Measurements from ENCODE around the gene PEX14.

Gene PEX14

GRCh38 chr1:10628685-10629084, 153.9 kb downstream of the PEX14 start:
- in situ Hi-C loops (cut with HindIII; ENCODE audit: low sequenced_read_pairs) = no loop called here

GRCh38 chr1:10629091-10629815, 154.5 kb downstream of the PEX14 start:
- in situ Hi-C loops (cut with HindIII; ENCODE audit: low sequenced_read_pairs) = no loop called here

DNA sequence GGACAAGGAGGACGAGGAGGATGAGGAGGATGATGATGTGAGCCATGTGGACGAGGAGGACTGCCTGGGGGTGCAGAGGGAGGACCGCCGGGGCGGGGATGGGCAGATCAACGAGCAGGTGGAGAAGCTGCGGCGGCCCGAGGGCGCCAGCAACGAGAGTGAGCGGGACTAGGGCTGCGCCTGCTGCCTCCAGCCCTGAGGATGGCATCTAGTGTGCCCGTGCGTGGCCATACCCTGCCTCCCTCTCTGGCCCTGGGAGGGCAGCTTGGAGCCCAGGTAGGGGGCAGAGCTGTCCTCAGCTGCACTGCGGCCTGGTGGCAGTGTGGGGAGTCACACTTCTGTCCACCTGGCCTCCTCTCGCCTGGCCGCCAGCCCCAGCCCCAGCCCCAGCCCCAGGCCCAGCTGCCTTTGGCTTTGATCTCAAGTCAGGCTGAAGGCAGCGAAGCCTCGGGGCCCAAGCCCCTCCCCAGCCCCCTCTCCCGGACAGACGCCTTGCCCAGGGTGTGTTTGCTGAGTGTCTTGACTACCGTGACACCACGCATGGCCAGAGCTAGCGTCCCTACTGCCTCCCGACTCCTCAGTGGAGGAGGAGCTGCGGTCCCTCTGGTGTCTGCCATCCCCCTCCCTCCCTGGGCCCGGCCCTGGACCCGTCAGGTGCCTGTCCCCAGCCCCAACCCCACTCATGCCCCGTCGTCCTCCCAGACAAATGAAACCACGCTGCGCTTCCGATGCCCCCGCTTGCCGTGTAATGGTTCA, 155.2 kb downstream of the PEX14 start:
- in situ Hi-C loops (cut with HindIII; ENCODE audit: low sequenced_read_pairs) = no loop called here

DNA sequence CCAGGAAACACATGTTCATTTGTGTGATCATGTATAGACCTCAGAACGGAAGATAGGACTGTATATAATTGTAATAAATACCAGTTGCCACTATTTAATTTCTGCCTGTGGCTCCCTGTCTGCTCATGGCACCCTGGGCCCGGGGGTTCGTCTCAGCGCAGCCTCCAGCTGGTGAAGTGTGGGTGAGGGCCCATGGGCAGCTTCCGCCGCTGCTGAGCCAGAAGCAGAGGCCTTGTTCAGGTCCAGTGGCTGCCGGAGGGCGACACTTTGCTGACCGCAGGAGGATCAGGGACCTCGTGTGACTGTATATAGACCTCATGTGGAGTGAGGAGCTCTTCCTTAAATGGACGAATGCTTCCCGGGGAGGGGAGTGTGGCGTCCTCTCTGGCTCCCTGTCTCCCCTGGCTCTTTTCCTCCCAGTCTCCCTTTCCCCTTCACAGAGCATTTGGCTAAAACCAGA, 155.9 kb downstream of the PEX14 start:
- in situ Hi-C loops (cut with HindIII; ENCODE audit: low sequenced_read_pairs) = no loop called here

GRCh38 chr1:10631121-10631810, 156.5 kb downstream of the PEX14 start:
- in situ Hi-C loops (cut with HindIII; ENCODE audit: low sequenced_read_pairs) = no loop called here

GRCh38 chr1:10631811-10632593, 157.3 kb downstream of the PEX14 start:
- in situ Hi-C loops (cut with HindIII; ENCODE audit: low sequenced_read_pairs) = no loop called here

GRCh38 chr1:10632691-10633090, 157.9 kb downstream of the PEX14 start:
- in situ Hi-C loops (cut with HindIII; ENCODE audit: low sequenced_read_pairs) = no loop called here

- in situ Hi-C loops (cut with HindIII; ENCODE audit: low sequenced_read_pairs) = no loop called here
Observed at GRCh38 chr1:10633416-10633815, 158.7 kb downstream of the PEX14 start.

GRCh38 chr1:10634075-10634427, 159.3 kb downstream of the PEX14 start:
- in situ Hi-C loops (cut with HindIII; ENCODE audit: low sequenced_read_pairs) = no loop called here

DNA sequence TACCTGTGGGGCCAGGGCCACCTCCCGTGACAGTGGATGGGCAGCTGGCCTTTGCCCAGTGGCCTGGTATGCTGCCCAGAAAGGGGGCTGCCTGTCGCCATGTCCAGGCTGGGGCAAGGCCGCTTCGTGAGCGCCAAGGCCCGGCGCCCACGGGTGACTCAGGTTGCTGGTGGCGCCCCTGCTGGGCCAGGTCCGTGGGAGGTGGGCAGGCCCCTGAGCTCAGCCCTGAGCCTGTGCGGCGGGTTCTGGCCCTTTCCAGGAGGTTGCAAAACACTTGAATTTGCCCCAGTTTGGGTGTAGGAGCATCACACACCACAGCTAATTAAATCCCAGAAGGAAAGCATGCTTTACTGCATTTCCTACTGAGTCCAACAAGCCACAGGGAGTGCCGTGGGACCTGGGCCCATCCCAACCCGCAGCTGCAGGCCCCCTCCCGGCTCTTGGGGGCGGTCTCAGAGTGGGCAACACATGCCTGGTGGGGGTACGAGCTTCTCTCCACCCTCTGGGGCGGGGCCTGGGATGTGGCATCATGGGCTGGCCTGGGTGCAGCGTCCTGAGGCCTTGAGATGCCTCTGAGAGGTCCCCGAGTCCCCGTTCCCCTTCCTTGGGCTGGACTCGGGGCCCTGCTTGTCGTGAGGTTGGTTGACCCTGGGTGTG, 159.8 kb downstream of the PEX14 start:
- in situ Hi-C loops (cut with HindIII; ENCODE audit: low sequenced_read_pairs) = no loop called here

GRCh38 chr1:10635085-10635896, 160.5 kb downstream of the PEX14 start:
- in situ Hi-C loops (cut with HindIII; ENCODE audit: low sequenced_read_pairs) = no loop called here

GRCh38 chr1:10635992-10636391, 161.2 kb downstream of the PEX14 start:
- in situ Hi-C loops (cut with HindIII; ENCODE audit: low sequenced_read_pairs) = no loop called here

DNA sequence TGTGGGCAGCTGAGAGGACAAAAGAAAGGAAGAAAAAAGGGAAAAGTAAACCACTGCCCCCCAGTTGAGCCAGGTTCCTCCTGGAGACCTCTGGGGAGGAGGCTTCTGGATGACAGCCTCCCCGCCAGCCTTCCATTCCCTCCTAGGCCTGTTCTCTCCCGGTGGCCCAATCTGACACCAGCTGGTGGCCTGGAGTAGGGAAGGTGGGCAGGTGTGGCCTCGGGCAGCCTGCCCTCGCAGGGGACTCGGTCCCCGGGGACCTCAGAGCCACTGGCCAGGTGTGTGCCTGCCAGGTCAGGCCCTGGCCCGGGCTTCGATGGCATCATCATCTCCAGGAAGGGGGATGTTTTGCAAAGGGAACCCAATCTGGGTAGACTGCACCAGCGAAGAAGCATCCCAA, 162.7 kb downstream of the PEX14 start:
- in situ Hi-C loops (cut with HindIII; ENCODE audit: low sequenced_read_pairs) = no loop called here

DNA sequence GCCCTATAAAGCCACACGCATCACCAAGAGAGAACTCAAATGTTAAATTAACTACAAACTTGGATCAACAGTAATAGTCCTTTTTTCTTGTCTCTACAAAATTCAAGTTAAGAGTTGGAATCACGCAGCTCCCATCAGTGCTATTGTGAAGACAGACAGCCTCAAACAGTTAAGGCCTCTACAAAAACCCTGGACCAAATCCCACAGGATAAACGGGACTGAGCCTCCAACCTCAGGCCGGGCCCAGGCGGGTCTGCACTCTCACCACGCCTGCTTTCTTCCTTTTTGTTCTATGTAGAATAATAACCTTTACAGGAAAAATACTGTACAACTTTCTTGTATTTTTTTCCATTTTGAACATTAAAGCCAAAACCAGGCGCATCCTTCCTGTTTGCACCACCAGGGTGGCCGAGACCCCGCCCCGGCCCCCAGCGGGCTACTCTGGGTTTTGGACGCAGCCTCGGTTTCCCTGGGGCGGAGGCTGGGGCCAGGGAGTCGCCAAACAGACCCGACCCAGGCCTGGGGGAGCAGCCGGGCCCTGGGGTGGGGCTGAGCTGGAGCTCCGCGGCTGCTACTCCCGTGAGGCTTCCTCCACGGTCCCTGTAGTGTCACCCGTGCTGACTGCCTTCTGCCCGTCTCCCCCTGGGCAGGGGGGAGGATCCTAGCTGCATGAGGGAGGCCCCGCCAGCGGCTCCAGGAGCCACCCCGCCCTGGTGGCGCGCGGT, 163.2 kb downstream of the PEX14 start:
- in situ Hi-C loops (cut with HindIII; ENCODE audit: low sequenced_read_pairs) = no loop called here

GRCh38 chr1:10638559-10639005, 163.8 kb downstream of the PEX14 start:
- in situ Hi-C loops (cut with HindIII; ENCODE audit: low sequenced_read_pairs) = no loop called here

GRCh38 chr1:10639011-10639774, 164.4 kb downstream of the PEX14 start:
- in situ Hi-C loops (cut with HindIII; ENCODE audit: low sequenced_read_pairs) = no loop called here

- in situ Hi-C loops (cut with HindIII; ENCODE audit: low sequenced_read_pairs) = no loop called here
Observed at GRCh38 chr1:10639775-10640578, 165.2 kb downstream of the PEX14 start.
